Endothelial cell of umbilical vein (primary cell): ENCODE measurements around the gene TBX4. TPM values are rescaled to one million over a fixed set of nuclear protein-coding genes. Genes with fewer than 3 reads are reported as not detected.

Source experiments
- BruUV-seq: library from RNA; stranded (reverse); fragments of 400-500 nt; replicated peaks from 2 replicates; lab custom pipeline; 2021; lab: Mats Ljungman, UMichigan
- CTCF ChIA-PET: fragments of 300-600, 350-600 bp; sonication (Branson Sonifier 250); formaldehyde crosslinking; loops from one replicate; lab custom pipeline; 2021; ENCODE audit warnings: antibody characterized with exemption, inconsistent platforms; lab: Charles Lee
- POLR2A ChIA-PET: fragments of 300-600, 350-600 bp; sonication (Branson Sonifier 250); formaldehyde crosslinking; loops from one replicate; lab custom pipeline; 2021; ENCODE audit warnings: antibody characterized with exemption, inconsistent platforms; lab: Charles Lee
- DNase-seq: peaks from one replicate; pipeline ENCODE4 v3.0.0-alpha.2; 2011; ENCODE audit warnings: low read depth, low spot score
- FAIRE-seq: peaks from 2 replicates; lab custom pipeline; 2011; peaks lifted over from hg19 to GRCh38; lab: Jason Lieb, UNC
- H2AFZ ChIP-seq: 2 replicates; pipeline ENCODE4 v1.6.0; 2012; ENCODE audit warnings: low read depth, low read length, control low read depth, inconsistent platforms
- H3K27ac ChIP-seq: 2 replicates; pipeline ENCODE4 v1.5.1; 2011; ENCODE audit warnings: low read depth, mild to moderate bottlenecking, control low read depth, low read length, moderate library complexity; ENCODE audit not compliant: insufficient read depth
- H3K27me3 ChIP-seq, 2 experiments: 2 replicates each; pipeline versions ENCODE4 v1.6.0 to v1.6.1; 2011; ENCODE audit warnings: low read length in 2 of 2, mixed read lengths in 1 of 2; ENCODE audit not compliant: control insufficient read depth in 2 of 2, insufficient read depth in 2 of 2
- H3K36me3 ChIP-seq, 2 experiments: 2 replicates in 1 of 2; 3 replicates in 1 of 2; pipeline ENCODE4 v1.5.1; 2011; ENCODE audit warnings: low read length in 2 of 2, mild to moderate bottlenecking in 1 of 2, moderate library complexity in 1 of 2; ENCODE audit not compliant: control insufficient read depth in 2 of 2, insufficient read depth in 2 of 2; ENCODE audit errors: extremely low read depth in 1 of 2
- H3K4me1 ChIP-seq: 3 replicates; pipeline ENCODE4 v1.5.1; 2011; ENCODE audit warnings: mild to moderate bottlenecking, low read length; ENCODE audit not compliant: control insufficient read depth, insufficient read depth; ENCODE audit errors: extremely low read depth
- H3K4me2 ChIP-seq: 2 replicates; pipeline ENCODE4 v1.6.1; 2011; ENCODE audit warnings: low read length, control low read depth, mixed read lengths; ENCODE audit not compliant: insufficient read depth
- H3K4me3 ChIP-seq, 3 experiments: fragments of 200-600 bp in 1 of 3; sonication (generic), shearing (Covaris generic) in 1 of 3; replicated peaks in 1 of 3; 2 replicates each; pipeline ENCODE4 v1.5.1; 2011 to 2016; ENCODE audit warnings: control low read depth in 3 of 3, low read length in 3 of 3, mild to moderate bottlenecking in 2 of 3, inconsistent platforms in 1 of 3, low read depth in 1 of 3, moderate library complexity in 1 of 3; ENCODE audit not compliant: insufficient read depth in 1 of 3
- H3K79me2 ChIP-seq: 2 replicates; pipeline ENCODE4 v1.6.0; 2012; ENCODE audit warnings: low read length, inconsistent platforms; ENCODE audit not compliant: control insufficient read depth, insufficient read depth
- H3K9ac ChIP-seq: replicated peaks from 2 replicates; pipeline ENCODE3; 2011; ENCODE audit warnings: low read length, control low read depth; ENCODE audit not compliant: insufficient read depth; ENCODE audit errors: extremely low read depth
- H3K9me1 ChIP-seq: replicated peaks from 3 replicates; pipeline ENCODE4 v1.6.0; 2011; ENCODE audit warnings: mild to moderate bottlenecking, low read length; ENCODE audit not compliant: control insufficient read depth, insufficient read depth; ENCODE audit errors: extremely low read depth
- H3K9me3 ChIP-seq: replicated peaks from 2 replicates; pipeline ENCODE4 v1.5.1; 2012; ENCODE audit warnings: low read length, inconsistent platforms; ENCODE audit not compliant: control insufficient read depth, insufficient read depth
- H4K20me1 ChIP-seq: replicated peaks from 2 replicates; pipeline ENCODE3; 2011; ENCODE audit warnings: mild to moderate bottlenecking, low read length; ENCODE audit not compliant: control insufficient read depth, insufficient read depth; ENCODE audit errors: extremely low read depth
- CTCF ChIP-seq, 2 donors: IDR thresholded peaks; 1 replicate in 1 of 2; 2 replicates in 1 of 2; pipeline ENCODE4 v1.5.1; 2011; ENCODE audit warnings: low read length in 2 of 2, mild to moderate bottlenecking in 2 of 2, moderate library complexity in 2 of 2, control low read depth in 1 of 2, inconsistent platforms in 1 of 2, low read depth in 1 of 2; ENCODE audit not compliant: insufficient read depth in 1 of 2; ENCODE audit errors: extremely low read depth in 1 of 2
- EZH2 ChIP-seq: IDR thresholded peaks from 2 replicates; pipeline ENCODE4 v1.6.1; 2012; ENCODE audit warnings: borderline replicate concordance, low read depth, mild to moderate bottlenecking, moderate library complexity, low read length, inconsistent platforms; ENCODE audit not compliant: severe bottlenecking
- FOS ChIP-seq: IDR thresholded peaks from 2 replicates; pipeline ENCODE4 v1.6.1; 2011; ENCODE audit warnings: mild to moderate bottlenecking, low read length, moderate library complexity, borderline replicate concordance; ENCODE audit not compliant: insufficient read depth
- GATA2 ChIP-seq: IDR thresholded peaks from 2 replicates; pipeline ENCODE4 v1.7.0; 2011; ENCODE audit warnings: low read depth, mild to moderate bottlenecking, moderate library complexity, mixed read lengths, low read length; ENCODE audit not compliant: insufficient read length, insufficient read depth
- JUN ChIP-seq: IDR thresholded peaks from 2 replicates; pipeline ENCODE4 v1.6.1; 2011; ENCODE audit warnings: borderline replicate concordance, low read depth; ENCODE audit not compliant: insufficient read length, insufficient read depth
- MAX ChIP-seq: IDR thresholded peaks from 2 replicates; pipeline ENCODE4 v1.6.1; 2011; ENCODE audit not compliant: insufficient read depth, insufficient read length
- MYC ChIP-seq: IDR thresholded peaks from one replicate; pipeline ENCODE4 v1.6.1; 2011; ENCODE audit warnings: mild to moderate bottlenecking, low read depth, low read length
- POLR2A ChIP-seq: IDR thresholded peaks from 2 replicates; pipeline ENCODE4 v1.6.1; 2012; ENCODE audit warnings: low read depth, mild to moderate bottlenecking, control low read depth, low read length
- POLR2AphosphoS5 ChIP-seq: IDR thresholded peaks from 2 replicates; pipeline ENCODE4 v1.6.1; 2012; ENCODE audit warnings: low read depth, mild to moderate bottlenecking, control low read depth, low read length, moderate library complexity; ENCODE audit not compliant: insufficient read depth
- dilution Hi-C: fragments of 300-500 bp; cut with MboI; formaldehyde crosslinking; loops from one replicate; pipeline ENCODE4 v1.15.0; 2019; ENCODE audit warnings: low sequenced_read_pairs; ENCODE audit not compliant: extremely low pct_ligation_motif_present
- intact Hi-C: fragments of 100-400 bp; cut with micrococcal nuclease; formaldehyde crosslinking; loops from one replicate; pipeline ENCODE4 v1.10.0; 2022
- polyA plus RNA-seq, 4 experiments: library from polyadenylated mRNA; depleted of rRNA in 3 of 4; stranded (reverse) in 3 of 4; unstranded in 1 of 4; fragments of >200 nt; gene quantifications; 2 replicates each; pipeline versions ENCODE4 v1.2.1 to v1.2.3, GENCODE V29; 2011 to 2012; ENCODE audit warnings: missing spikeins in 1 of 4
- total RNA-seq: library from RNA; stranded (reverse); gene quantifications from 2 replicates; pipeline ENCODE4 v1.2.3, GENCODE V29; 2021

Gene TBX4
- total and polyA plus RNA-seq, 2 donors (not counting 3 experiments of a cell fraction or from before 2014, with no cell fraction given): not detected

GRCh38 chr17:61442136-61442775, 10.0 kb upstream of the TBX4 start:
- no peaks in the 10 kb centered on the region for H4K20me1 ChIP-seq
- no peak overlapping the region for H3K9ac ChIP-seq
- peaks cover 12 to 19% of the 10 kb centered on the region in 2 experiments for H3K27me3 ChIP-seq
- no peak overlapping the region for H3K27ac ChIP-seq
- TF ChIP-seq GATA2 (no peak), FOS (no peak), JUN (no peak), POLR2A (no peak), MAX (no peak), POLR2AphosphoS5 (no peak), EZH2 (no peak), MYC (no peak), CTCF (IDR thresholded peaks at IDR 0.05; ENCODE audit: extremely low read depth in 1 of 2, insufficient read depth in 1 of 2, low read depth in 1 of 2, low read length in 2 of 2) (no peak)
- H2AFZ ChIP-seq: no peak overlapping the region
- dilution Hi-C loops: no loop called here
- no peak for FAIRE-seq
- CTCF ChIA-PET: interaction anchor here (0.8 to 1.3 kb wide), 2 partner anchors 25 kb away, joined by 3 read pairs; no protein-coding TSS in a partner anchor
- H3K79me2 ChIP-seq: no peaks in the 10 kb centered on the region
- no TSS peak for BruUV-seq
- no peaks in the 10 kb centered on the region for H3K36me3 ChIP-seq
- POLR2A ChIA-PET: no interaction called here
- intact Hi-C loops: no loop called here
- DNase-seq: no peak
- H3K9me1 ChIP-seq: no peaks in the 10 kb centered on the region
- no peaks in the 10 kb centered on the region for H3K9me3 ChIP-seq
- no peak overlapping the region for H3K4me3 ChIP-seq
- no peaks in the 10 kb centered on the region for H3K4me1 ChIP-seq
- no peak overlapping the region for H3K4me2 ChIP-seq
